Neural progenitor cell (in vitro differentiated cells): ENCODE measurements around the gene GRM8.
A peak's percentile ranks its signal among the peaks of the same experiment; 100 is the strongest.

ENCODE experiments used
- CTCF ChIP-seq: fragments of 200-600 bp; sonication (generic); IDR thresholded peaks from 2 replicates; pipeline ENCODE4 v1.5.1; 2017; ENCODE audit warnings: antibody characterized with exemption, mild to moderate bottlenecking
- EZH2 ChIP-seq: fragments of 200-600 bp; sonication (generic); IDR thresholded peaks from 2 replicates; pipeline ENCODE4 v1.6.1; 2017; ENCODE audit warnings: antibody characterized with exemption, mild to moderate bottlenecking, moderate library complexity
- EZH2phosphoT487 ChIP-seq: fragments of 200-600 bp; sonication (generic); IDR thresholded peaks from 2 replicates; pipeline ENCODE4 v1.6.1; 2017; ENCODE audit warnings: antibody characterized with exemption

- no peak for TF ChIP-seq EZH2
- peak; percentile 29 for TF ChIP-seq CTCF
- TF ChIP-seq EZH2phosphoT487, result no peak
Measured at GRCh38 chr7:126790763-126791162, 462.0 kb downstream of the GRM8 start.
